T-helper 2 cell (primary cell): ENCODE results near the gene SLC18B1.
"Not testable (repeated sequence)": the region's sequence is repeated elsewhere in the genome, so short reads cannot be mapped to it uniquely, and the experiment has no call there.

ENCODE experiments used
- DNase-seq, 5 experiments: peaks; one replicate each; pipeline versions ENCODE4 v3.0.0 to v3.0.0-alpha.2; 2012 to 2022

SLC18B1 gene

DNA sequence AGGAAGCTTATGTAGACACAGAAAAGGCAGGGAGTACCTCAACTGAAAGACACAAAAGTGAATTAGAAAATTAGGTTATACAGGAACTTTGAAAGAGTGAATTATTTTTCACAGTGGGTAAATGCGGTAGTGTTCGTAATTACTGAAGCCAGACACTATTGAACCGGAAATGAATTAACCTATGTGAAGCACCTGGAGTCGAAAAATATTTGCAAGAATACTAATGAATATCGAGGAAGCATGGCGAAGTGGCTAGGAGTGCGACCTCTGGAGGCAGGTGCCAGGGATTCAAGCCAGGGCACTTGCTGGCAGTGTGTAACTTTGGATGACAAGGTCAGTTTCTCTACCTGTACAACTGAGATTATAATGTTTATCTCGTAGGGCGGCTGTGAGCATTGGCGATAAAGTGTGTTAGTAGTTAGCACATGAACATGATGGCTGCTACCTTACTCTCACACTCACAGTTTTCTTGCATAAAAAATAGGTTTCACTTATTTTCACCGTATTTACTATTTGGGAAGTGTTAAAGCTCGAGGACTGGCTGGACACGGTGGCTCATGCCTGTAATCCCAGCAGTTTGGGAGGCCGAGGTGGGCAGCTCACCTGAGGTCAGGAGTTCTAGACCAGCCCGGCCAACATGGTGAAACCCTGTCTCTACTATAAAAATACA, 567 bp upstream of the SLC18B1 start:
- DNase-seq = peak; percentile 27 to 80 (median 63)

DNA sequence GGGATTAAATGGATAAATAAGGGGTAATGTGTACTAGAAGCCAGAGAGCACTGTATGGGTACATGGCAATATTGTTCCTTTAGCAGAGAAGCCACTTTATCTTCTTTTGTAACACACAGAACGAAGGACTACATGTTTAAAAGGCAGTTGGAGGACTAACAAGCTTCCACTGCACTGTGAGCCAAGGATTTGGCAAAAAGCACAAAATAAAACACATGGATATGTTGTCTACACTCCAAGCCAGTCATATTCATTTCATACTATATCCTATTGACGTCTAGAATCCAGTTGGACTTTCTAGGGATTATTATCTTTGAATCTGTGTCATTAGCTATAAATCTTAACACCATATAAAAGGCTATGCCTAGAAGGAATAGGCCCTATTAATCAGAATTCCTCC, 3.0 kb downstream of the SLC18B1 start:
- DNase-seq = no peak

GRCh38 chr6:132792510-132792909, 5.9 kb downstream of the SLC18B1 start:
- DNase-seq = no peak

DNA sequence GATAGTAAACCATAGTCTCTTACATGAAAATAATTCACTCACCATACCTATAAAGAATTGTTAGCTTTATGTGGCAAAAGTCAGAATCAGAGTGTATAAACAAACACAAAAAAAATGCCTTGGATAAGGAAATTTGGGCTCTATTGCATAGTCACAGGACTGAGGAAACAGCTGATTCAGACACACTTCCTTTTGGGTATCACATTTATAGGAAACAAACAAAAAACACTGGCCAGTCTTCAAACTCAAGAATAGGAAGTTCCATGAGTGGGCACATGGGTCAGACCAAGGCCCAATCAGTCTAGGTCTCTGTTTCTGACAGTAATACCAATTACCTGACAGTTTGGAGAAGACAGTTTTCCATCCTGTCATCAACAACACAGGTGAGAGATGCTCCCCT, 8.0 kb downstream of the SLC18B1 start:
- DNase-seq = no peak

DNA sequence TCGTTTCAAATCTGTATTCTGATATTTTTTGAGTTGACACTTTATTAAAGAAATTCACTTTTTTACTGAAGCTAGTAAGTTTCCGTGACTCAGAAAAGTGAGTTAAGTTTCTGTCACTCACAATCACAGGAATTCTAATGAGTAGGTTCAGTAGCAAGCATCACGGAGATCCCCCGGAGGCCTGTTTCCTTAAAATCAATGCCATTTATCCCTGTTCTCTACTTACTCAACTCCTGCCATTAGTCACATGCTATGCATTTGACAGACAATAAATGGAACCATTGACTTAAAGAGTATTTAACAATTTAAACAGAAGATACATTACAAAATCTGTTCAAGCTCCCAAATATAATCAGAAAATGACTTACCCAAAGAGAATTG, 9.1 kb downstream of the SLC18B1 start:
- DNase-seq = no peak

GRCh38 chr6:132788658-132789395, 9.6 kb downstream of the SLC18B1 start:
- peak in 1 of 5 experiments; percentile 12 for DNase-seq

DNA sequence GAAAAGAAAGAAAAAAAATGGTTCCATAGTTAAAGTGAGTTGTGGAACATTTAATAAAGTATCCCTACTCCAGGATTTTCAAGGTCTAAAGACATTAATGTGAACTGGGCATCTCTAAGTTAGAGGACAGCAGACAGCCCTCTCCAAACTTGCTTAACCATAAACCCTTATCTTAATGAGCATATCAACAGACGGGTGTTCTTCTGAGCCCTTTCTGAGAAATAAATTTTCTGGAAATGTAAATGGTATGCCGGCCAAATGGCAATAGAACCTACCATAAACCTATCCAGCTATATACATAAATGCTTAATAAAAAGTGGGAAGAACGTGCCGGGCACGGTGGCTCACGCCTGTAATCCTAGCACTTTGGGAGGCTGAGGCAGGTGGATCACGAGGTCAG, 12.5 kb downstream of the SLC18B1 start:
- no peak for DNase-seq

- peak in 1 of 5 experiments; percentile 69 for DNase-seq
Measured at GRCh38 chr6:132780770-132781371, 17.6 kb downstream of the SLC18B1 start.

DNA sequence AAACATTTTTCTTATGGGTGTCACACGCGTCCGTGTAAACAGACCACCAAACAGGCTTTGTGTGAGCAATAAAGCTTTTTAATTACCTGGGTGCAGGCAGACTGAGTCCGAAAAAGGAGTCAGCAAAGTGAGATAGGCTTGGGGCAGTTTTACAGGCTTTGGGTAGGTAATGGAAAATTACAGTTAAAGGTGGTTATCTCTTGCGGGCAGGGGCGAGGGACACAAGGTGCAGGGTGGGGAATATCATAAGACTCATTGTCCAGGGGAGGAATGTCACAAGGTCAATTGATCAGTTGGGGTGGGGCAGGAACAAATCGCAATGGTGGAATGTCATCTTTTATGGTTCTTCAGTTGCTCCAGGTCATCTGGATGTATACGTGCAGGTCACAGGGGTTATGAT, 20.6 kb downstream of the SLC18B1 start:
- DNase-seq = not testable (repeated sequence)

- peak in 2 of 5 experiments; percentile 3 to 73 for DNase-seq
Measured at GRCh38 chr6:132768051-132768517, 30.4 kb downstream of the SLC18B1 start.

DNA sequence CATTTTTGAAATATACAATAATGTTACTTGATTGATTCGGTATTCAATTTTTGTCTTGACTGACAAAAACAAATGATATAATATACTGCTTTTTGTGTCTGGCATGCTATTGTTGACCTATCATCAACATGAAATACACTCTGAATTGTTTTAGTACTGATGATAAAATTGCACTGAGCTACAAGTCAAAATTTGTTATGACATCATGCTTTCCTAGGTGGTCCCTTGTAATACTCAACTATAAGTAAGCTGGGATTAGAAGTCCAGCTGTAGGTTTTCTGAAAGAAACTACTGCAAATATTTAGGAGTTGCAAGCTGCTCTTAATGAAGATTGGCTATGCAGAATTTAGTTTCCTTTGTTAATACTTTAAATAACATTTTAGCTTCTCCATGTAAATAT, 32.9 kb downstream of the SLC18B1 start:
- DNase-seq = no peak

- DNase-seq = no peak
Measured at GRCh38 chr6:132764370-132764769, 34.1 kb downstream of the SLC18B1 start.

DNA sequence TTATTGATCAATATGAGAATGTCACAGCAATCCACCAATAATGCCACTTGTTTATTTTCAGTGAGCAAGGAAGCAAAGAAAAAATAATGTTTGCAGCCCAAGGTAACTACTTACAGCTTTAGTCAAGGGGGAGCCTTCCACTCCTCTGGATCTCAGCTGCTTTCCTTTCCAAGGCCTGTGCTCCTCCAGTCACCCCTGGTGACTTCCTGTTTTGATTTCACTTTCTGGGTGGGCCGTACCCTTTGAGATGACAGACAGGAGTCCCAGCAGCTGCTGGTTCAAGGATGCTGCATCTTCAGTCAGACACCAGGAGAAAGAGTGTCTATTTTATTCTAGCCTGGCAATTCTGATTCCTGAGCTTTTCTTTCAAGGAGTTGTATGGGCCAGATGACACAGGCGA, 35.2 kb downstream of the SLC18B1 start:
- peak in 3 of 5 experiments; percentile 4 to 87 (median 49) for DNase-seq

DNA sequence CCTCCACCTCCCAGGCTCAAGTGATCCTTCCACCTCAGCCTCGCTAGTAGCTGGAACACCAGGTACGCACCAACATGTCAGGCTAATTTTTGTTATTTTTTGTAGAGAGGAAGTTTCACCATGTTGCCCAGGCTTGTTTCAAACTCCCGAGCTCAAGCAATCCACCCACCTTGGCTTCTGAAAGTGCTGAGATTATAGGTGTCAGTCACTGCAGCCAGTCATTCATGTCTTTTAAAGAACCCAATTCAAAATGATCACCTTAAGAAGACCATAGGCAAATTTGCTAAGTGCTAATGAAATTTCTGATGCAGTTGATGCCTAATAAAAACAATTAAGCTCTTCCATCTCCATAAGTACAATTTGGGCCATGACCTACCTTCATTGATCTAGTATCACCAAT, 38.2 kb downstream of the SLC18B1 start:
- DNase-seq = no peak

GRCh38 chr6:132758689-132759088, 39.7 kb downstream of the SLC18B1 start:
- DNase-seq = no peak

GRCh38 chr6:132752255-132752654, 46.2 kb downstream of the SLC18B1 start:
- DNase-seq = no peak

GRCh38 chr6:132751828-132752227, 46.6 kb downstream of the SLC18B1 start:
- no peak for DNase-seq

DNA sequence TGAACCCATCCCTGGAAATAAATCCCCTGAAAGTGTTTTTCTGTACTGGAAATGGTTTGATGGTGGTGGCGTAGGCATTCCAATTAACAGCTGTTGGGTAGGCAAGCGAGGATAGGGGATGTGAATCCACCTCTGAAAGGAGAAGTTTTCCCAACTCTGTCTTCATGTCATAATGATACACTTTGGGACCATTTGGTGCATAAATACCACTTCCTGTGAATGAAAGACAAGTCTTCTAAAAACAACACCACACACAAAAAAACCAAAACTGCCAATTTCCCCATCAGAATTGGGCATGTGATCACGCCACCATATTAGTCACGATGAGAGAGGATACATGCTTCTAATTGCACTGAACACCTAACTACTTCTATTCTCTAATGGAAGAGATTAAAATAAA, 47.1 kb downstream of the SLC18B1 start:
- peak in 1 of 5 experiments; percentile 76 for DNase-seq

DNA sequence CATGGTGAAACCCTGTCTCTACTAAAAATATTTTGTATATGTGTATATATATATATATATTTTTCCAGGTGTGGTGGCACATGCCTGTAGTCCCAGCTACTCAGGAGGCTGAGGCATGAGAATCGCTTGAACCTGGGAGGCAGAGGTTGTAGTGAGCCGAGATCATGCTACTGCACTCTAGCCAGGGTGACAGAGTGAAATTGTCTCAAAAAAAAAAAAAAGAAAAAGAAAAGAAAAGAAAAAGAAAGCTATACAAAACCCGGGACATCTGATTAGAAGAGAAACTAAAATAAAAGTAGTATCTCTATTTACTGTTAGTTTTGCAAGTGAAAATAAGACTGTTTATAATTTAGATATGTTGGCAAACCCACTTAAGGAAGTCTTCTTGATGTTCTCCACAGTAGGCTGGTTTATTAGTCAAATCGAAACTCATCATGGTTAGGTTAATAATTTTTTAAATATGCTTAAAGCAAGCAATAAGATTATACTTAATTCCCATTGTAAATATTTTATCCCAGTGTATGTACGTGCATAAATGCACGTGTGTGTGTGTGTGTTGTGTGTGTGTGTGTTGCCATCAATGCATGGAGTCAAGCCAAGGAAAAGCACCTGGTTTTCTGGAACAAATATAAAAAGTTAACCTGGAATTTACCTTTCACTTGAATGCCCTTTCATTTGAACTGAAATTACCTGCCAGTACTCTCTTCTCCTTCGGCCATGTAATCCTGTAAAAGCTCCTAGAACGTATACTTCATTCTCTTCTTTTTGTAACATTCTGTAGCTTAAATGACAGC, 47.8 kb downstream of the SLC18B1 start:
- peak in 1 of 5 experiments; percentile 82 for DNase-seq

DNA sequence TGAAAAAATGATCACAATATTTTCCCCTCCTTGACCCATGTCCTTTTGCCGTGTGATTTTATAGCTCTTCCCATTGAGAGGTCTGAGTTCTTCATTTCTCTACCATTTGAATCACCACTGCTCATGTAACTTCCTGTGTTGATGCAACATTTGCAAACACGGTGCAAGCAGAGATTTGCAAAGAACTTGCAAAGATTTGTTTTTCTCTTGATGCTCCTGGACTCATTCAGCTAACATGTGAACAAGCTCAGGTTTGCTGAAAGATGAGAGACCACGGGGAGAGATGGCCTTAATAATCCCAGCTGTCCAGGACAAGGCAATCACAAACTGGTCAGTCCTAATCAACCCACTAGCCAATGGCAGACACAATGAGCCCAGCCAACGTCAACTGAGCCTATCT, 49.3 kb downstream of the SLC18B1 start:
- DNase-seq = peak in 1 of 5 experiments; percentile 80

GRCh38 chr6:132748446-132748845, 50.0 kb downstream of the SLC18B1 start:
- DNase-seq = no peak

DNA sequence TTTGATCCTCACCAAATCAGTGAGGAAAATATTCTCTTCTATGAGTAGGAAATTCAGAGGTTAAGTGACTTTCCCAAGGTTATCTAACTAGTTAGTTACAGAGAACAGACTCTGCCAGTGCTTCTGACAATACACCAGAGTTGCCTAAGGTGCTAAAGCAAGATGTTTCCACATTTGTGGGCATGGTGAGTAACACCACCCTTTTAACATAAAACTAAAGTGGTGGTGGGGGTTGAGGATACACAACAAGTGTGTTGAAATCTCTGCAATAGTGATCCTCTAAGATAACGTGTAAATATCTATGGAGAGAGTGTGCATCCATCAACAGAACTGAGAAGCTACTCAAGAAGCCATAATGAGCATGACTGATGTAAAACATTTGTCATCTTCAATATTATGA, 52.4 kb downstream of the SLC18B1 start:
- peak in 1 of 5 experiments; percentile 73 for DNase-seq

- DNase-seq = no peak
Measured at GRCh38 chr6:132742495-132742894, 55.9 kb downstream of the SLC18B1 start.
